GDM1 (cell line): ENCODE data around the gene TAAR9.
A peak's percentile ranks its signal among the peaks of the same experiment; 100 is the strongest.

ENCODE experiments used
- DNase-seq: peaks from one replicate; lab custom pipeline; 2025; lab: John Stamatoyannopoulos, UW

TAAR9 gene

GRCh38 chr6:132537977-132538376, at the start of gene TAAR9:
TSS of gene TAAR9 (plus strand) at chr6:132538277. CDS start at chr6:132538290, 13 bp downstream.
- no peak for DNase-seq

GRCh38 chr6:132489376-132489775, 48.7 kb upstream of the TAAR9 start:
- no peak for DNase-seq

- DNase-seq = no peak
Measured at GRCh38 chr6:132490024-132490423, 48.1 kb upstream of the TAAR9 start.

DNA sequence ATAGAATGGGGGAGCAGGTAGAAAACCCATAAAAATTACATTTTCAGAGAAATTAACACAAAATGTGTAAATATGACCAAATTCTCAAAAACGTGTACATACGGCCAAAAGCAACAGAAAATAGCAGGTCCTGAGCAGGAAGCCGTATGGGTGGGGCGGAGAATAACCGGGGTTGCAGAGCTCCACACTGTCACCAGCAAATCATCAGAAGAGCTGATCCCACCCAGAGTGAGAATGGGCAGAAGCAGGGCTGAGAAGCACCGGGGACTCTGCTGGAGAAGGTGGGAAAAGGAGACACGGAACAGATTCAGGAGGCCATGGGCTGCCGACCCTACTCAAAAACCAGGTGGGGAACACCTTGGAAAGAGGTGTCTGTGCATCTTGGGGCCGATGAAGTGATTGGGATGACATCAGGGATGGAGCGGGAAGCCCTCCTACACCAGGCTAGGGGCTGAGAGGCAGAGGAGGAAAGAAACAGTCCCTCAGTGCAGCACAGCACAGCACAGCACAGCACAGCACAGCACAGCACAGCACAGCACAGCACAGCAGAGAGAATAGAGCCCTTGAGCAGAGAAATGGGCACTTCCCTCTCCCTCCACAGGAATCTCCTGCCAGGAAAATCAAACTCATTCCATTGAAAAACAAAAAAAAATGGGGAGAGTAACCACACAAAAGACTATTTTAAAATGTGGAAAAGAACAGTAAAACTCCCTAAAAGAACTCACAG, 47.4 kb upstream of the TAAR9 start:
- no peak for DNase-seq

- no peak for DNase-seq
Measured at GRCh38 chr6:132491303-132491702, 46.8 kb upstream of the TAAR9 start.

DNA sequence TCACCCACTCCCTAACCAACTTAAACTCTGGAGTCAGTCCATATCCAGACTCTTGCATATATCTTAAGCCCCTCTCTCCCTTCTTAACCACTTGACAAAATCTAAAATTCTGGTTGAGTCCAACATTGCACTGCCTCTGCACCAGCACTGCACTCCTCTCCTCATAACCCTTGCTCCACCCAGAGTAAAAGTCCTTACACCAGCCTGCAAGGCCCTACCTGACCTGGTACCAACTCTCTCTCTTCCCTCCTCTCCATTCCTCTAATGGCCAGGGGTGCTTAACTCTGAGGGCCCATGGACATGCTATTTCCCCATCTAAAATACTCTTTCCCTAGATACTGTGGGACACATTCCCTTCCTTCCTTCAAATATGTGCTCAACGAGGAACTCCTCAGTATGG, 46.2 kb upstream of the TAAR9 start:
- no peak for DNase-seq

- DNase-seq = no peak
Measured at GRCh38 chr6:132494954-132495353, 43.1 kb upstream of the TAAR9 start.

DNA sequence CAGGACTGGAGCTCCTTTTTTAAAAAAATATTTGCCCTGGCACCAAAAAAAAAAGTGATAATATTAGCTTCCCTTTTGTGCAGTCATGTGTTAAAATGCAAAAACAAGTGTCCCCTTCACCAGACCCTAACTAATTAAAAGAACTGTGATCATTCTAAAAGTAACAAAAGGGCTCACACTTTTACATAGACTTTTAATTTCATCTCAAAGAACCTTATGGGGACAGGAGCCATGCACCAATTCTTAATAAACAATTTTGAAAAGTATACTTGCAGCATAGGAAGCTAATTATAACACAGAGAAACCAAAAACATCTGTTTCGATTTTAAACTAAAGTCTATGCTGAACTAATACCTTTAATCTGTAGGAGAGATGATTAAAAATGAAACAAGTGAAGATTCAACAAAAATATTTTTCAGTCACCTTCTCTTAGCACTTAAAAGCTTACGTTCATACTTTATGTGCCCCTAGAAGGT, 42.4 kb upstream of the TAAR9 start:
- DNase-seq = no peak

DNA sequence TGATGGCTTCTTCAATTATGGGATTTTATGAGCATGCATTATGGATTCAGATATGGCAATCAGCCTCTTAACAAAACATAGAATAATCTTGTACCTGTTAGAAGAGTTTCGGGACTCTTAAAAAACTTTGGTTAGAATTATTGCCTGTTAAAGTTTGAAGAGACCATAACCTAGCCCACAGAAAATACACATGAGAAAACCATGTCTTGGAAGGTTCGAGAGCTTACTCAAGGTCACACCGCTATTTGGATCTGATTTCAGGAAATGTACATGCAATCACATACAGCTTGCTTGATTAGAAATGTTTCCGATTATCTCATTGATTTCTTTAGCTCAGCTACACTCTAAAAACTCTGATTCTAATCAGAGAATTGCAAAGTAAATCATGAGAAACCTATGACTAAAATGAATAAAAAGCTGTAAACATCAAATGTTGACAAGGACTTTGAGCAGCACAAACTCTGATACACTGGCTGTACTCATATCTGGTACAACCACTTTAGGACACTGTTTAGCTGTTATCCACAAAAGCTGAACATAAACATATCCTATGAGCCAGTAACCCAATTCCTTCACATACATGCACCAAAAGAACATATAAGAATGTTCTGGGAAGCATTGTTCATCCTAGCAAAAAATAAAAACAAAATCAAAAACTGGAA, 41.4 kb upstream of the TAAR9 start:
- no peak for DNase-seq

DNA sequence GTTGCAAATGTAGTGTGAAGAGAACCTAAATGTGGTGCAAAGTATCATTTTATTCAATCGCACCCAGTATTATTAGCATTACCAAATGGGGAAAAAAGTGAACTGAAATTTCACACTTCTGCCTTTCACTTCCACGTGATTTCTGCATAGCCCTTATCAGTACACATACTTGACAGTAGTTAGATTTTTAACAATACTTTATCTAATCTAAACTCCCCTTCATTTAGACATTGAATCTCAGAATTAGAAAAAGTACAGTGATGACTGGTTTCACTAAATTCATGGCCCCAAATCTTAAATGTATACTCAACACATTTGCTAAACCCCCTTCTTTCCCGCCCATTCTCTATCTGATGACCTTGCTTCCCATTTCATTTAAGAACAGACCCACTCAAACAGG, 39.4 kb upstream of the TAAR9 start:
- no peak for DNase-seq

DNA sequence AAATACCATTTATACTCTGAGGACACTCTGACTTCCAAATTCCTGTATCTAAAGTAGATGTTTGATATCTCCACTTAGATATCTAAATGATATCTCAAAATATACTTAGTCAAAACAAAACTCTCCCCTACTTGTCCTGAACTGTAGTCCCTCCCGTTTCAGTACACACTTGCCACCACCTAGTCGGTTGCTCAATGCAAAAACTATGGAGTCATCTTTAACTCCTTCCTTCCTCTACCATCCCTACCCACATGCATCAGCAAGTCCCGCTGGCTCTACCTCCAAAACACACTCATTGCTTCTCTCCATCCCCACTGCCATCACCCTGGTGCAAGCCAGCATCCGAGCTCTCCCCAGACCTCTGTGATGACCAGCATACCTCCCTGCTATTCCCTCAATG, 38.3 kb upstream of the TAAR9 start:
- DNase-seq = no peak

DNA sequence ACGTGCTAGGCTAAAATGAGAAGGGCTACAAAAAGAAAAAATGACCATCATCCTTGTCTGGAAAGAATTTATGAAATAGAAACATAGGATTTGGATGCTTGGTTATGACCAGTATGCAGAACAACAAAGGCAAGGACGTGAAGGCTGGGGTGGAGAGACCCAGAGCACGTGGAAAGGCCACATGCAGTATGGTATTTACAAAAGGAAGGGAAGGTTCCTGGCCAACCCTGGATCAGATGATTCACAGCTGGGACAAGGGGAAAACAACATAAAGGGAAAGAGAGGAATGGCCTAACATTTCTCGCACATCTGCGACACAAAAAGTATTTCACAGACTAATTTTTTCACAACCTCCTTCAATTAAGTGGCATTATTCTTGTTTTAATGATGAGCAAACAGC, 33.3 kb upstream of the TAAR9 start:
- DNase-seq = no peak

GRCh38 chr6:132505158-132505557, 32.9 kb upstream of the TAAR9 start:
- no peak for DNase-seq

- no peak for DNase-seq
Measured at GRCh38 chr6:132506461-132506860, 31.6 kb upstream of the TAAR9 start.

GRCh38 chr6:132506869-132507808, 30.9 kb upstream of the TAAR9 start:
- DNase-seq = no peak

DNA sequence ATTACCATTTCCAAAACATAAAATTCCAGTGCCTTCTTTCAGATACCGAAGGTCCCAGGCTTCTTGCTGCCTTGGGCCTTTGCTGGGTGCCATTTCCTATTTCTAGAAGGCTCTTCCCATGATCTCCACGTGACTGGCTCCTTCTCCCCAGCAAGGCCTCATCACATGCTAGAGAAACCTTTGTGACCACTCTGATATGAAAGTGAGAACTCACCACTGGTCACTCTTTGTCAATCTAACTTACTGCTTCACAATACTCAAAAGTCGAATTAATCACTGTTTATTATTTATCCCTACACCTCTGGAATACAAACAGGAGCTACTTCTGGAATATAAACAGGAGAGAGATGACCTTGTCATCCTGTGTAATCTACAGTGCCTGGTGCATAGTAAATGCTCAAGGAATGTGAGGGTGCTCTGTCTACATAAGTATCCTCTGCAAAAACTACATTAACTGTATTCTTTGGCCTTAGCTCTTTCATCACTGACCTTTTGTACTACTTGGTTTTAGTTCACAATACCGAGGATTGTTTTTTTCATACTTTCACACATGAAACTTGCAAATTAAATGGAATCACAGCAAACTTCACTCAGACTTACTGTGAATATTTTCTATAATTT, 26.8 kb upstream of the TAAR9 start:
- no peak for DNase-seq

DNA sequence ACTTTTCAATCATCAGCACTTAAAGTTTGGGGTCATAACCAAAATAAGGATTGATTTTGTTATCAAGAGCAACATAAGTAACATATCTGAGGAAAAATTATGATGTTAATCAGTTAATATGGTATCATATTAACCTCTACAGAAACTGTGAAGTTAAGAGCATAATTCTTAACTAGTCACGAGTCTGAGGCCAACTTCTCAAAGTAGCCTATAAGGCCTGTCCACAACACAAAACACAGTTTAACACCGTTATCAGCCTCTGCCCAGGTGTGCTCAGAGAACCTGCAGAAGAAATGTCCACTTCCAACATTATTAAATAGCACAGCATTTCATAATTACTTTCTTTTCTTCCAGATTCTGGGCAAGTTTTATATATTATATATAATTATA, 26.3 kb upstream of the TAAR9 start:
- DNase-seq = no peak

GRCh38 chr6:132512342-132512637, 25.8 kb upstream of the TAAR9 start:
- DNase-seq = no peak

GRCh38 chr6:132512638-132513632, 25.1 kb upstream of the TAAR9 start, which contains the start of gene STX7:
TSS of gene STX7 (minus strand) at chr6:132513116. CDS start at chr6:132503530, 9,586 bp downstream.
- peak; percentile 87 for DNase-seq

GRCh38 chr6:132513831-132514545, 24.1 kb upstream of the TAAR9 start:
- no peak for DNase-seq
